ENCODE measurements around the gene IL1RAPL1.

Gene IL1RAPL1

DNA sequence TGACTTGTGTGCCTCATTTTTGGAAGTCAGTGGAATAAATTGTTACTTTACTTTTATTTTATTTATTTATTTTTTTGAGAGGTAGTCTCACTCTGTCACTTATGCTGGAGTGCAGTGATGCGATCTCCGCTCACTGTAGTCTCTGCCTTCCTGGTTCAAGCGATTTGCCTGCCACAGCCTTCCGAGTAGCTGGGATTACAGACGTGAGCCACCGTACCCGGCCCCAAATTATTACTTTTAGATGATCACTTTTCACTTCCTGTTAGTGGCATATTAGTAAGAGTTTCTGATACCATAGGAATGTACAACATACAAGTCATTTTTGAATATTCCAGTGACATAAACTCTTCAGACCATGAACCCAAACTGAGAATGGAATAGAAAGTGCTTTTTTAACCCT is 1017.1 kb downstream of the IL1RAPL1 start:
- H3K4me3 Mint-ChIP-seq, result no peak overlapping the region
- H3K27me3 Mint-ChIP-seq, result no peaks in the 10 kb centered on the region
- no peaks in the 10 kb centered on the region for H3K36me3 Mint-ChIP-seq
- H3K9me3 Mint-ChIP-seq, result peaks cover 6% of the 10 kb centered on the region
- no peaks in the 10 kb centered on the region for H3K4me1 Mint-ChIP-seq
- no peak for ATAC-seq
- no peak overlapping the region for H3K27ac Mint-ChIP-seq

DNA sequence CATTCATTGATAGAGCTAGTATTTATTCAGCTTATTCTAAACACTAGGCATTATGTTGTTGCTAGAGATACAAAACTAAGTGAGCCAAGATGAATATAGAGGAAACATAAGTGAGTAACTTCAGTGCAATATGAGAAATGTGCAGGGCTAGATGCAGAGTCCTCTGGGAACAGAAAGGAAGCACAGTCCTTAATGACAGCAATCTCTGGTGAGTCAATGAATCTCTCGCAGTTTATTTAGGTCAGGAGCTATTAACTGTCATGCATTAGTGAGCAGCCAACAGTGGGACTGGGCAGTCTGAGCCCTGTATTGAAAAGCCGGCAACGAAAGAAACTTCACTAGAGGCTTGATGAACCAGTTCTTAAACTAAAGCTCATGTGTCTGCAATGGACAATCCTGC is 1030.0 kb downstream of the IL1RAPL1 start:
- H3K4me1 Mint-ChIP-seq, result no peaks in the 10 kb centered on the region
- no peak overlapping the region for H3K27ac Mint-ChIP-seq
- no peaks in the 10 kb centered on the region for H3K27me3 Mint-ChIP-seq
- H3K9me3 Mint-ChIP-seq, result no peaks in the 10 kb centered on the region
- no peaks in the 10 kb centered on the region for H3K36me3 Mint-ChIP-seq
- no peak overlapping the region for H3K4me3 Mint-ChIP-seq
- no peak for ATAC-seq

DNA sequence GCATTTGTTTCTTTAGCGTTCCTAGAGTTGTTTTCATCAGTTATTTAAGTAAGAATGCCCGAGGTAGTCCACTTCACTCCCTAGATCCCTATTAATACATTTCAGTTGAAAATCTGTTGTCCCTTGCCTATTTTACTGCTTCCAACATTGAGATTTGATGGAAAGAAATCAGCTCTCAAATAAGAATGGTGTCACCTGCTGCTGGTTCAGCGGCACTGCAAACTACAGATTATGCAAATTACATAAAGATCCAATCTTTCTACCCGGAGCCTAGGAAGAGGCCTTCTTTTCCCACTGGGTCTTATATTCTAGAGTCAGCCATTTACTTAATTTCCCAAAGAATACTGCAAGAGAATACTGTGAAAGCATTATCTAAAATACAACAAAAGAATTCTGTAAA is 1030.5 kb downstream of the IL1RAPL1 start:
- no peak for ATAC-seq
- Mint-ChIP-seq H3K27ac (no peak overlapping the region), H3K9me3 (no peaks in the 10 kb centered on the region), H3K4me3 (no peak overlapping the region), H3K27me3 (no peaks in the 10 kb centered on the region), H3K36me3 (no peaks in the 10 kb centered on the region), H3K4me1 (no peaks in the 10 kb centered on the region)

DNA sequence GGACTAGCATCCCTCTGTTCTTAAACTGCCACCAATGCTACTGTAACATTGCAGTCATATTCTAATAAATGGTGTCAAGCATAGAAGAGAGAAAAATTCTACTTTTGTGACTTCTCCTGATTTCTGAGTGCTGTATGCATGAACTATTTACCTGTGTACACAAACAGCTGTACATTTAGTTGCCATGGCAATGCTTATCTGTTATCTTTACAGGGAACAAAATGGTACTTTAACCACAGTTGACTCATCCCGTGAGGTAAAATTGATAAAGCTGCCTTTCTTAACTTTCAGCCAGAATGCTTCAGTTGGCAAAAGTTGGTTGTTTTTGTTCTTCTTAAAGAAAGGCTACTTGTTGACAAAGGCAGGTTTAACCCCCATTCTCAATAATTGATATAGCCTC is 1040.6 kb downstream of the IL1RAPL1 start:
- no peaks in the 10 kb centered on the region for H3K4me1 Mint-ChIP-seq
- no peaks in the 10 kb centered on the region for H3K27me3 Mint-ChIP-seq
- no peaks in the 10 kb centered on the region for H3K36me3 Mint-ChIP-seq
- H3K9me3 Mint-ChIP-seq, result no peaks in the 10 kb centered on the region
- ATAC-seq, result no peak
- no peak overlapping the region for H3K27ac Mint-ChIP-seq
- H3K4me3 Mint-ChIP-seq, result no peak overlapping the region

DNA sequence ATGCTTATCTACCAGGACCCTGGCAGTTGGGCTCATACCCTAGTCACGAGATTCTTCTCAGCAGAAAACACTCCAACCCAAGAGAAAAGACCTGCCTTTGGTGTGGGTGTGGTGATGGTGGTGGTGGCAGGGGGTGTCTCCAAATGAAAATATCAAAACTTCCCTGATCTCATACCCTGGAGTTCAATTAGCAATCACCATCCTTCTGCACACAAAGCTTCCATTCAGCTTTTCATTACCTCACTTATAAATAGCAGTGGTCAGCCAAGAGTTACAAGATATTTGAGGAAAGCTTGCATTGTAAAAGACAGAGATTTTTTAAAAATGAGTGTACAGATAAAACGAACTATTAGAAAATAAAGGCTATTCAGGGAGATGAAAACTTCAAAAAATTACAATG is 1047.3 kb downstream of the IL1RAPL1 start:
- Mint-ChIP-seq H3K4me1 (no peaks in the 10 kb centered on the region), H3K27me3 (no peaks in the 10 kb centered on the region), H3K36me3 (no peaks in the 10 kb centered on the region), H3K9me3 (no peaks in the 10 kb centered on the region), H3K27ac (no peak overlapping the region), H3K4me3 (no peak overlapping the region)
- no peak for ATAC-seq

DNA sequence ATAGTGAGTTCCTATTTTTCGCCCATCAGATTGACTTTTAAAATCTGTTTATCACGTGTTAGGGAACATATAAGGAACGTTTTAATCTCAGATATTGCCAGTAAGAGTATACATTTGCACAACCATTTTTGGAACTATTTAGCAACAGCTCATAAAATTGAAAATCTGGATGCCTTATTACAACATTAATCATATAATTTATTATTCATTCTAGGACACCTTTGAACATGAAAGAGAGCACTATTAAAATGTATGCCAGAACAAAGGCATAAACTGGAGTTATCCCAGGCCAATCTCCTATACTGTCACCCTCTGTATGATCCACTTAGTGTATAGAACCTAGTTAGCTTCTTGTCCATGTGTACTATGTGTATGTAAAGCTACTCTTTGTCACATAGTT is 1049.1 kb downstream of the IL1RAPL1 start:
- Mint-ChIP-seq H3K4me1 (no peaks in the 10 kb centered on the region), H3K27ac (no peak overlapping the region), H3K4me3 (no peak overlapping the region), H3K9me3 (no peaks in the 10 kb centered on the region), H3K36me3 (no peaks in the 10 kb centered on the region), H3K27me3 (no peaks in the 10 kb centered on the region)
- ATAC-seq, result no peak

DNA sequence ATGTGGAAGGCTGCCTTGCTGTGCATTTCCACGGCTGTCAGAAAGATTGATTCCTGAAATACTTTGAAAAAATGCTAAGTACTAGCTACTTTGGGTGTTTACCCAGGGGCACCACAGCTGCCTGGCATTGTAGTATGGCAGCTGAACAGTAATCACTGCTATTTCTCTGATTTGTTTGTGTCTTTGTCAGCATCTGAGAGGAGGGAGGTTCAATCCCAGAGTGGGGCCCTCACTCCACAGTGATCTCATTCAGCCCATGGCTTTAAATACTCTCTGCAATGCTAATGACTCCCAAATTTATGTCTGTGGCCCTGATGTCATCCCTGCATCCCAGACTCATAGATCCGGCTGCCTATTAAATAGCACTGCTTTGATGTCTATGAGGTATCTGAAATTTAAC is 1052.9 kb downstream of the IL1RAPL1 start:
- Mint-ChIP-seq H3K4me1 (no peaks in the 10 kb centered on the region), H3K9me3 (no peaks in the 10 kb centered on the region), H3K27ac (no peak overlapping the region), H3K4me3 (no peak overlapping the region), H3K27me3 (no peaks in the 10 kb centered on the region), H3K36me3 (no peaks in the 10 kb centered on the region)
- ATAC-seq, result no peak

DNA sequence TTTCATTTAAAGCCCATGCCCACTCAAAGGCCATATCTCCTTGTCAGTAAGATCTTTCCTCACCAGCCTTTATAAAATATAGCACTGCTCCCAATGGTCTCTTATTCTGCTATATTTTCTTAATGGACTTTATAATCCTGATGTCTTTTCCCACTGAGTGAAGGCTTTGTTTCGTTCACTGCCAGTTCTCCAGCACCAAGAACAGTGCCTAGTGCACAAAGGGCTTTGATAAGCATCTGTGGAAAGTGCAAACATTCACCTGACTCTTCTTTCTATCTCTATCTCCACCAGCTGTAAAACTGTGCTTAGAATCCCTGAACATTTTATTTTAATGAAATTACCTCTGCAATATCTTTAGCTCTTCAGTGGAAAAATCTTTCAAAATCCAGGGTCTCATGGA is 1054.2 kb downstream of the IL1RAPL1 start:
- no peaks in the 10 kb centered on the region for H3K4me1 Mint-ChIP-seq

DNA sequence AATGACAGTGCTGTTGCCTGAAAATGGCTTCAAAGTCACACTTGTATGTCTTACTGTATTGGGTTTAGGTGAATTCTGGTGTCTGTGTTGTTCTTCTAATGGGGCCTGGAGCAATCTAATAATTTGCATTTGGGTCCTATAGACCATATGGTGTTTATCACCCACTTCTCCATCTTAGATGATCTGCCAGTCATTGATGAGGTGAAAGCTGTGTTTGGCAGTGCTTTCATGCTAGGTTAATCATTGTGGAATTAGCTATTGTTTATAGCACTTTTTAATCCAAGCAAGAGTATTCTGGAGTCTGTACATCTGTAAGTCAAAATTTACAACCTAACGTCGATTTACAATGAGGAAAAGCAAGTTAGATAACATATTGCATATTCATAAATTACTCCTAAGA is 1055.9 kb downstream of the IL1RAPL1 start:
- no peaks in the 10 kb centered on the region for H3K36me3 Mint-ChIP-seq
- H3K27me3 Mint-ChIP-seq, result no peaks in the 10 kb centered on the region
- H3K9me3 Mint-ChIP-seq, result no peaks in the 10 kb centered on the region
- no peak overlapping the region for H3K27ac Mint-ChIP-seq
- no peak for ATAC-seq
- H3K4me1 Mint-ChIP-seq, result no peaks in the 10 kb centered on the region
- no peak overlapping the region for H3K4me3 Mint-ChIP-seq

More for the DNA sequence above, 1054.2 kb downstream of the IL1RAPL1 start:
- no peaks in the 10 kb centered on the region for H3K36me3 Mint-ChIP-seq
- H3K4me3 Mint-ChIP-seq, result no peak overlapping the region
- no peak overlapping the region for H3K27ac Mint-ChIP-seq
- ATAC-seq, result no peak
- H3K9me3 Mint-ChIP-seq, result no peaks in the 10 kb centered on the region
- H3K27me3 Mint-ChIP-seq, result no peaks in the 10 kb centered on the region

DNA sequence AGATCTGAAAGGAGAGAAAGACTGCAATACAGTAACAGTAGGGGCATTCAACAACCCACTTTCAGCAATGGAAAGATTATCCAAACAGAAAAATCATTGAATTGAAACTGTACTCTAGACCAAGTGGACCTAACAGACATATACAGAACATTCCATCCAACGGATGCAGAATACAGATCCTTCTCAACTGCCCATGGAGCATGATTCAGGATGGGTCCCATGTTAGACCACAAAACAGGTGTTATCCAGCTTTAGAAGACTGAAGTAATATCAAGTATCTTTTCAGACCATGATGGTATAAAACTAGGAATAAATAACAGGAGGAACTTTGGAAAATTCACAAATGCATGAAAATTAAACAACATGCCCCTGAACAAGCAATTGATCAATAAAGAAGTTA is 1060.9 kb downstream of the IL1RAPL1 start:
- no peak overlapping the region for H3K27ac Mint-ChIP-seq
- H3K27me3 Mint-ChIP-seq, result no peaks in the 10 kb centered on the region
- H3K36me3 Mint-ChIP-seq, result no peaks in the 10 kb centered on the region
- H3K9me3 Mint-ChIP-seq, result no peaks in the 10 kb centered on the region
- ATAC-seq, result no peak
- no peak overlapping the region for H3K4me3 Mint-ChIP-seq
- H3K4me1 Mint-ChIP-seq, result no peaks in the 10 kb centered on the region

DNA sequence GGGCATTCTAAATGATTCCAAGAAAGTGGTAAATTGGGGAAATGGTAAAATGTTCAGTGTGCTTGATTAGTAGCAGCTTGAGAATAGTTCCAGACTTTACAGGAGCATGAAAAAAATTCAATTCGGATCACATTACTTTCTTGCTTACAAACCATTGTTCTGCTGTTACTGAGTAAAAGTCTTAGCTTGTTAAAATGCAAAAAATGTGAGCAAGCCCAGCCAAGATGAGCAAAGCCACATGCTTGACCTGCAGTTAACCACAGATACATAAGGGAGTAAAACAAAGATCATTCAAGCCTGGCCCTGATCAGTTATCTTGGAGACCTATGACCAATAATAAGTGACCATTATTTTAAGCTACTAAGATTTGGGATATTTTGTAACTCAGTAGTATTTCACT is 1065.2 kb downstream of the IL1RAPL1 start:
- Mint-ChIP-seq H3K27ac (no peak overlapping the region), H3K4me1 (no peaks in the 10 kb centered on the region), H3K9me3 (peaks cover 3% of the 10 kb centered on the region), H3K4me3 (no peak overlapping the region), H3K27me3 (no peaks in the 10 kb centered on the region), H3K36me3 (no peaks in the 10 kb centered on the region)
- ATAC-seq, result no peak

DNA sequence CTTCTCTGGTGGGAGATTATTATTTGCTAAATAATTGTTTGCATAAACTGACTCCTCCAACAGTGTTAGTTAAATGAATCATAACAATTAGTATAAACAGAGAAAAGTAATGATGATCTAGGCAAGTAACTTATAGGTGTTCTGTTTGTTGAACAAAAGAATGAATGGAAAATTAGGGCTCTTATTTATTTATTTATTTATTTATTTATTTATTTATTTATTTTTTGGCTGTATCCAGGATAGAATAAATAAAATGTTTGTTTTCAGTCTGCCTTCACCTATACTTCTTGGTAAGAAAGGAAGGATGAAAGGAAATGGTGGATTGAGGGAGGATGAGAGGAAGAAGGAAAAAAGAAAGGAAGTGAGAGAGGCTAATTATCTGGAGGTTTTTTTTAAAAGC is 1066.5 kb downstream of the IL1RAPL1 start:
- ATAC-seq, result no peak
- Mint-ChIP-seq H3K4me3 (no peak overlapping the region), H3K27ac (no peak overlapping the region), H3K9me3 (peaks cover 3% of the 10 kb centered on the region), H3K4me1 (no peaks in the 10 kb centered on the region), H3K27me3 (no peaks in the 10 kb centered on the region), H3K36me3 (no peaks in the 10 kb centered on the region)

DNA sequence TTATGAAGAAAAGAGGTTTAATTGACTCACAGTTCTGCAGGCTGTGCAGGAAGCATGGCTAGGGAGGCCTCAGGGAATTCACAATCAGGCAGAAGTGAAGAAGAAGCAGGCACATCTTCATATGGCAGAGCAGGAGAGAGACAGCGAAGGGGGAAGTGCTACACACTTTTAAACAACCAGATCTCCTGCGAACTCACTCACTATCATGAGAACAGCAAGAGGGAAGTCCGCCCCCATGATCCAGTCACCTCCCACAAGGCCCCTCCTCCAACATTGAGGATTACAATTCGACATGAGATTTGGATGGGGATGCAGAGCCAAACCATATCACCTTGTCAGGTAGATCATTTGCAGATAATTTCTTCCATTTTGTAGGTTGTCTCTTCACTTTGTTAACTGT is 1072.7 kb downstream of the IL1RAPL1 start:
- ATAC-seq, result no peak
- H3K4me3 Mint-ChIP-seq, result no peak overlapping the region
- peaks cover 4% of the 10 kb centered on the region for H3K9me3 Mint-ChIP-seq
- H3K27me3 Mint-ChIP-seq, result no peaks in the 10 kb centered on the region
- no peaks in the 10 kb centered on the region for H3K4me1 Mint-ChIP-seq
- H3K36me3 Mint-ChIP-seq, result no peaks in the 10 kb centered on the region
- no peak overlapping the region for H3K27ac Mint-ChIP-seq

DNA sequence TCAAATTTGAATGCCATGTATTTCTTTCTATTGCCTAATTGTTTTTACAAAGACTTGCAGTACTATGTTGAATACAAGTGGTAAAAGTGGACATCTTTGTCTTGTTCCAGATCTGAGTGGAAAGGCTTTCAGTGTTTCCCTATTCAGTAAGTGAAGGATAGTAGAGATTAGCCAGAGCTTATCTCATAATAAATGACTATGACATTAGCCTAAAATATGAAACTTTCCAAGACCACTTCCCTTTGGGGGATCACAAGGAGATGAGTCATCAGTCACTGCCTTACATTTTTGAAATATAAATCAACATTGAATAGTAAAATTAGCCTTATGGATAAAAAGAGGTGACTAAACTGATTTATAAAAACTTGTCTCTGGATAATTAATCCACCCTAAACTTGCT is 1074.0 kb downstream of the IL1RAPL1 start:
- Mint-ChIP-seq H3K4me3 (no peak overlapping the region), H3K36me3 (no peaks in the 10 kb centered on the region), H3K27me3 (no peaks in the 10 kb centered on the region), H3K27ac (no peak overlapping the region), H3K4me1 (no peaks in the 10 kb centered on the region), H3K9me3 (peaks cover 4% of the 10 kb centered on the region)
- no peak for ATAC-seq

DNA sequence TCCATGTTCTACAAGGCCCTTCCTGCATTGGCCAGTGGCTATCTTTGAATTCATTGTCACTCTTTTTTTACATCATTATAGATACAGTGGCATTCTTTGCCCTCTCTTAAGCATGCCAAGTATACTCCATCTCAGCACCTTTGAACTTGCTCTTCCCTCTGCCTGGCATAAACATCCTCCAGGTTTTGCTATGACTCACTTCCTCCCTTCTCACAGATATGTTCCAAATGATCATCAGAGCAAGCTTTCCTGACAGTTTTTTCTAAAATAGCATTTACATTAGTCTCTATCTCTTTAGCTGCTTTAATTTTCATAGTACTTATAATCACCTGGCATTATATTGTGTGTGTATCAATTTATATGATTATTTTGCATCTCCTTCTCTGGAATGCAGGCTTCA is 1074.9 kb downstream of the IL1RAPL1 start:
- no peak for ATAC-seq
- H3K36me3 Mint-ChIP-seq, result no peaks in the 10 kb centered on the region
- H3K4me3 Mint-ChIP-seq, result no peak overlapping the region
- no peak overlapping the region for H3K27ac Mint-ChIP-seq
- no peaks in the 10 kb centered on the region for H3K27me3 Mint-ChIP-seq
- peaks cover 4% of the 10 kb centered on the region for H3K9me3 Mint-ChIP-seq
- H3K4me1 Mint-ChIP-seq, result no peaks in the 10 kb centered on the region

DNA sequence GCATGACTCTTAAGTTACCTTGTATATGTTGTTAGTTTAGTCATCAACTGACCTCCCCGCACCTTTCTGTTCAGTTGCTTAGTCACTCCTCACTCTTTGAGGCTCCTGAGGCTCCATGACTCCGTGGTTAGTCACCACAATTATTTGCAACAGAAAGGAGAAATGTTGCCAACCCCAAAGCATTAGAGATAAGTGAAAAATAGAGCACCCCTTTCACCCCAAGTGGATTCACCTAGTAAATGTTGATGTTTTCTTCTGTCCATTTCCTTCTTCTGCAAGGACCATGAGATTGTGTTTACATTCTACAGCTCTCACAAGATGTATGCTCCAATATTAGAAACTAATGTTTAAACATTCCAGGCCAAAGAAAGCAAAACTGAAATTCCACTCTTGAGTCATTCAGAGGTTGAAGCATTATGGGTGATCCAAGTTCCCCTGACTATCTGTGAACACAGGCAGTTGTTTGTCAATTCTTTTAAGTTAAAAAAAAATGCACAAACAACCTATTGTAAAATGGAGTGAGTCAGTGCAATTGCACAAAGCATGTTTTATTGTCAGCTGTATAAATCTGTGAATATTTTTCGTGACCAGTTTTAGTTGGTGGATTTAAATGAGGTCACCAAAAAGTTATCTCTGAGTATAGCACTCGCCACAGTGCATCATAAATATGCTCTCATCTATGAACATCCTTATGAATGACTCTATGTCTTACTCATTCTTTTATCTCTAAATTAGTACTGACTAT is 1075.7 kb downstream of the IL1RAPL1 start:
- H3K9me3 Mint-ChIP-seq, result peaks cover 4% of the 10 kb centered on the region
- ATAC-seq, result no peak
- H3K27me3 Mint-ChIP-seq, result no peaks in the 10 kb centered on the region
- no peaks in the 10 kb centered on the region for H3K36me3 Mint-ChIP-seq
- H3K4me3 Mint-ChIP-seq, result no peak overlapping the region
- no peak overlapping the region for H3K27ac Mint-ChIP-seq
- H3K4me1 Mint-ChIP-seq, result no peaks in the 10 kb centered on the region

DNA sequence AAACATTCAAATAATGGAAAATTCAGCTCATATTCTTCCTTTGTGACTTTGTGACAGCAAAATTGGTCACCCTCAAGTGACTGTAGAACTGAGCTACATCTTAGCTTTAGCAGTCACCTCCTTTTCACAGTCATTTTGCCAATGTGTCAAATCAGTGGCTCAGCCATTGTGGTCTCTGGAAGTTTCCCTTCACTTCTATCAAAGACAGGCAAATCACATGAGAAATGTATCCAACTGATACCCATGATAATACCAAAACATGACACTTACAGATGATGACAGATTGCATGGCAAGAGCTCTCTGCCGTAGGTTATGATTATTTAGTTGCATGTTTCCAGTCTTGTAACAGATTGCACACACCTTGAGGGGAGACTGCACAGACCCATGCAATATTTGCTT is 1078.3 kb downstream of the IL1RAPL1 start:
- ATAC-seq, result no peak
- H3K27ac Mint-ChIP-seq, result no peak overlapping the region
- no peaks in the 10 kb centered on the region for H3K4me1 Mint-ChIP-seq
- H3K36me3 Mint-ChIP-seq, result no peaks in the 10 kb centered on the region
- peaks cover 4% of the 10 kb centered on the region for H3K9me3 Mint-ChIP-seq
- no peak overlapping the region for H3K4me3 Mint-ChIP-seq
- no peaks in the 10 kb centered on the region for H3K27me3 Mint-ChIP-seq

All from stimulated activated memory B cell treated with anti-CD40 and anti-IgM and Interleukin-4, amounts not matched to agents 10 μg/mL and 1 μg/mL and 100 μg/mL, for 72 hours (primary cell).